Smooth muscle cell (in vitro differentiated cells): ENCODE results near the gene FCGR1A. TPM values are rescaled to one million over a fixed set of nuclear protein-coding genes. Genes with fewer than 3 reads are reported as not detected.
"Not testable (repeated sequence)": the region's sequence is repeated elsewhere in the genome, so short reads cannot be mapped to it uniquely, and the experiment has no call there.

Source experiments
- DNase-seq: peaks from one replicate; lab custom pipeline; 2025; ENCODE audit not compliant: unreplicated experiment; lab: John Stamatoyannopoulos, UW
- H2AFZ ChIP-seq: fragments of 200-600 bp; sonication (generic); 2 replicates; pipeline ENCODE4 v1.6.0; 2016; ENCODE audit warnings: antibody characterized with exemption, low read depth, mild to moderate bottlenecking
- H3F3A ChIP-seq: fragments of 200-600 bp; sonication (generic); 2 replicates; pipeline ENCODE4 v1.6.0; 2017; ENCODE audit warnings: antibody characterized with exemption, low read depth
- H3K27ac ChIP-seq: fragments of 200-600 bp; sonication (generic); 2 replicates; pipeline ENCODE4 v1.5.1; 2016; ENCODE audit warnings: low read depth, mild to moderate bottlenecking
- H3K27me3 ChIP-seq: fragments of 200-600 bp; sonication (generic); 2 replicates; pipeline ENCODE4 v1.6.1; 2016; ENCODE audit warnings: low read depth, mild to moderate bottlenecking
- H3K36me3 ChIP-seq: fragments of 200-600 bp; sonication (generic); 2 replicates; pipeline ENCODE4 v1.5.1; 2016; ENCODE audit warnings: low read depth
- H3K4me1 ChIP-seq: fragments of 200-600 bp; sonication (generic); 2 replicates; pipeline ENCODE4 v1.5.1; 2016; ENCODE audit warnings: low read depth
- H3K4me2 ChIP-seq: fragments of 200-600 bp; sonication (generic); 2 replicates; pipeline ENCODE4 v1.6.0; 2016; ENCODE audit warnings: mild to moderate bottlenecking
- H3K4me3 ChIP-seq: fragments of 200-600 bp; sonication (generic); 2 replicates; pipeline ENCODE4 v1.5.1; 2016; ENCODE audit warnings: mild to moderate bottlenecking
- H3K79me2 ChIP-seq: fragments of 200-600 bp; sonication (generic); 2 replicates; pipeline ENCODE4 v1.6.0; 2016; ENCODE audit warnings: low read depth, mild to moderate bottlenecking
- H3K9ac ChIP-seq: fragments of 200-600 bp; sonication (generic); 2 replicates; pipeline ENCODE4 v1.6.0; 2016; ENCODE audit warnings: low read depth
- H3K9me3 ChIP-seq: fragments of 200-600 bp; sonication (generic); replicated peaks from 2 replicates; pipeline ENCODE4 v1.5.1; 2016; ENCODE audit warnings: low read depth
- H4K20me1 ChIP-seq: fragments of 200-600 bp; sonication (generic); 2 replicates; pipeline ENCODE4 v1.6.0; 2016; ENCODE audit warnings: low read depth
- WGBS: methylation state at CpG from one replicate; pipeline ENCODE4 v1.1.7; 2016; ENCODE audit warnings: low lambda C conversion rate; 5-methylcytosine and 5-hydroxymethylcytosine counted together
- polyA plus RNA-seq: library from polyadenylated mRNA; unstranded; fragments of >200 nt; fragmentation: Nextera tagmentation; extraction: Ambion mirVana; gene quantifications from 2 replicates; pipeline ENCODE4 v1.2.1, GENCODE V29; 2016
- total RNA-seq: library from RNA; depleted of rRNA; stranded (reverse); fragments of >200 nt; gene quantifications from 2 replicates; pipeline ENCODE4 v1.2.3, GENCODE V29; 2014
- TF ChIP-seq, protein P1 (sequence below): fragments of 200-600 bp; sonication (generic); IDR thresholded peaks from 2 replicates; pipeline ENCODE4 v1.5.1; 2017; ENCODE audit warnings: borderline replicate concordance, mild to moderate bottlenecking, antibody characterized with exemption; ENCODE audit not compliant: insufficient read depth, poor library complexity, severe bottlenecking

Gene FCGR1A
- total and polyA plus RNA-seq, 2 experiments from 2014 or later = not detected

DNA sequence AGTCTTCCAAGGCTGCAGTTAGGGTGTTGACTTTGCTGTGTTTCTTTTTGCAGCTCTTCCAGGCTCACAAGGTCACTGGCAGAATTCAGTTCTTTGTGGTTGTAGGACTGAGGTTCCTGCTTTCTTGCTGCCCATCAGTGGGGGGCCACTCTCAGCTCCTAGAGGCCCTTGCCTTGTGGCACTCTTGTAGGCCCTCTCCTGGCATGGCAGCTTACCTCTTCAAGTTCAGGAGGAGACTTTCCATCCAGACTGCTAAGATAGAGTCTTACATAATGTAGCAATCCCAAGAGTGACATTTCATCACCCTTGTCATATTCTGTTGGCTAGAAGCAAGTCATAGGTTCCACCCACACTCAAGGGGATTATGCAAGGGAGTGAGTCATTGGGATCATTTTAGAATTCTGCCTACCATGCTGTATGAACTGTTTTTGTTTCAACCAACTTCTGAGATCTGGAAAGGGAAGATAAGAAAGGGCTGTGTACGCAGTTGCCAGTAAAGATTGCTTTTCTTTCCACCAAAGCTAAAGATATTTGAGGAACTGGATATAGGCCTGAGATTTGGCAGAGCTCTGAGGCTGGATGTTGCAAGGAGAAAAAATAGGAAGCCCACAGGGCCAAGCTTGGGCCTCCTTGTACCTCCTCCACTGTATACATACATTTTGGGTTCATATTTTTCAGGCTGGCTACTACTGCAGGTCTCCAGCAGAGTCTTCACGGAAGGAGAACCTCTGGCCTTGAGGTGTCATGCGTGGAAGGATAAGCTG is 5.4 kb downstream of the FCGR1A start:
- DNase-seq, H3K9me3 ChIP-seq, H3F3A ChIP-seq, H3K4me3 ChIP-seq, H2AFZ ChIP-seq, H3K79me2 ChIP-seq, H3K4me2 ChIP-seq, H3K4me1 ChIP-seq, H3K36me3 ChIP-seq, H3K27me3 ChIP-seq, H3K9ac ChIP-seq, H4K20me1 ChIP-seq: not testable (repeated sequence)
- H3K27ac ChIP-seq = peak overlapping the region; percentile 35
- 40% methylated on average over 2 of the region's 3 CpGs for WGBS

DNA sequence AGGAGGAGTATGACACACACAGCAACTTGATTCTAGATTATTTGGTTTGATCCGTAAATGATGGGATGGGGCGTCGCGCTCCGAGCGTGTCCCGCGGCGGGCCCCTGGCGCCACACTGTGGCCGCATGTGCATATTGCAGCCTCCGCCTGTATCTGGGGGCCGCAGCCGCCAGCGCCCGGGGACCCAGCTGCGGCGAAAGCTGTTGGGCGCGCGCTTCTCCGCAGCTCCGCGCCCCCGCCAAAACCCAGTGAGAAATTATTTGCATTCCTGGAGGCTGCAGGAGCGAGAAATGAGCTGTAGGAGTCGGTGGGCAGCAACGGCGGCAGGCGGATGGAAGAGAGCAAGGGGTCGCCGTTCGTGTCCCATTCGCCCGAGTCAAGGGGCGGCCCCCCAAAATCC is 10.0 kb downstream of the FCGR1A start:
- peak overlapping the region; percentile 86 for H3K4me2 ChIP-seq

DNA sequence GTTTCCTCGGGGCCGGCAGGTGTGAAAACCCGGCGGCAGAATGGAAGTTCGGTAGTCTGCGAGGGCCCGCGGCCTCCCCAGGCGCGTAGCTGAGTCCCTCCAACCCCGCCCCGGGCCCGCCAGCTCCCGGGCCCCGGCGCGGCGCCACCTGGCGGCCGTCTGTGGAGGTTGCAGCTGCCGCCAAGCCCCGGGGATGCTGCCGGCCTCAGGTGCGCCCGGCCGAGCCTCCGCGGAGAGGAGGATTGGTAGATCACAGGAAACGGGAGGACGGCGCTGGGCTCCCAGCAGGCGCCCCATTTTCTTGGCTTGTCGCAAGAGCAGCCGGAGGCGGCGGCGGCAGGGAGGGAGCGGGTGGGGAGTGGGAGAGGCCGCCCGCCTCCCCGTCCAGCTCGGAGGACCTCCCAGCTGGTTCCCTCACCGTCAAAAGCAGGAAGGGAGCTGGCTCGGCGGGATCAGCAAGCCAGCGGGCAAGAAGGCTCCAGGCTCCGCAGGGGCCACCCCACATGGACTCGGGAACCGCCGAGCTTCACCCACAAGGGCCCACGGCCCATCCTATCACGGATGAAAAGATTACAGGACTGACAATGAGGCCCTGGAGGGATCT is 10.5 kb downstream of the FCGR1A start:
- H3K27me3 ChIP-seq, H4K20me1 ChIP-seq, H3K36me3 ChIP-seq, H3F3A ChIP-seq, H3K79me2 ChIP-seq, H3K27ac ChIP-seq, H3K9ac ChIP-seq, H3K4me1 ChIP-seq, H3K9me3 ChIP-seq, H2AFZ ChIP-seq: not testable (repeated sequence)
- WGBS = 3% methylated on average over 31 of the region's 52 CpGs
- TF ChIP-seq, protein P1, sequence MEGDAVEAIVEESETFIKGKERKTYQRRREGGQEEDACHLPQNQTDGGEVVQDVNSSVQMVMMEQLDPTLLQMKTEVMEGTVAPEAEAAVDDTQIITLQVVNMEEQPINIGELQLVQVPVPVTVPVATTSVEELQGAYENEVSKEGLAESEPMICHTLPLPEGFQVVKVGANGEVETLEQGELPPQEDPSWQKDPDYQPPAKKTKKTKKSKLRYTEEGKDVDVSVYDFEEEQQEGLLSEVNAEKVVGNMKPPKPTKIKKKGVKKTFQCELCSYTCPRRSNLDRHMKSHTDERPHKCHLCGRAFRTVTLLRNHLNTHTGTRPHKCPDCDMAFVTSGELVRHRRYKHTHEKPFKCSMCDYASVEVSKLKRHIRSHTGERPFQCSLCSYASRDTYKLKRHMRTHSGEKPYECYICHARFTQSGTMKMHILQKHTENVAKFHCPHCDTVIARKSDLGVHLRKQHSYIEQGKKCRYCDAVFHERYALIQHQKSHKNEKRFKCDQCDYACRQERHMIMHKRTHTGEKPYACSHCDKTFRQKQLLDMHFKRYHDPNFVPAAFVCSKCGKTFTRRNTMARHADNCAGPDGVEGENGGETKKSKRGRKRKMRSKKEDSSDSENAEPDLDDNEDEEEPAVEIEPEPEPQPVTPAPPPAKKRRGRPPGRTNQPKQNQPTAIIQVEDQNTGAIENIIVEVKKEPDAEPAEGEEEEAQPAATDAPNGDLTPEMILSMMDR = peak; percentile 66
- Histone ChIP-seq H3K4me3 (peak overlapping the region; percentile 79), H3K4me2 (peak overlapping the region; percentile 75)
- peak; percentile 13 for DNase-seq

More for the DNA sequence above, 10.0 kb downstream of the FCGR1A start:
- TF ChIP-seq, protein P1 = peak; percentile 25
- H3K9ac ChIP-seq, H2AFZ ChIP-seq, H3F3A ChIP-seq, H3K9me3 ChIP-seq, H3K27me3 ChIP-seq, H3K36me3 ChIP-seq, H4K20me1 ChIP-seq, DNase-seq, H3K4me1 ChIP-seq, H3K79me2 ChIP-seq: not testable (repeated sequence)
- H3K27ac ChIP-seq = peak overlapping the region; percentile 49
- H3K4me3 ChIP-seq = peak overlapping the region; percentile 79
- under 1% methylated on average over 21 of the region's 36 CpGs for WGBS

DNA sequence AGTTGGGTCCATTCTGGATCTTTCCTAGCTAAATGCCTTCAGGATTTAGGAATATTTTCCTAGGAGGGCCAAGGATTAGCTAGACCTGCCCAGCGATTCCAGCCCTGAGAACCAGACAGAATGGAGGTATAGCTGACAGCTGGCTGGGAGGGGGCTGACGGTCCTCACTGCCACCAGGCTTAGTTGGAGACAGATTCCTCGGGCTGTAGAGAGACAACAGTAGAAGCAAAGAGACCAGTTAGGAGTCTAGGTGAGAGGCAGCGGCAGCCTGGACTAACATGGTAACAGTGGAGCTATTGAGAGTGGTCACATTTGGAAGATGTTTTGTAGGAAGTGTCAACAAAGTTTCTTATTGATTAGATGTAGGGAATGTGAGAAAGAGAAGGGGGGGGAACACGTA is 11.4 kb downstream of the FCGR1A start:
- not testable (repeated sequence) for H4K20me1 ChIP-seq, H3K27ac ChIP-seq, H3K4me2 ChIP-seq, DNase-seq, H3K36me3 ChIP-seq, H3K9ac ChIP-seq, H3K9me3 ChIP-seq, H3K79me2 ChIP-seq, H3F3A ChIP-seq, H2AFZ ChIP-seq, H3K27me3 ChIP-seq, H3K4me1 ChIP-seq
- peak overlapping the region; percentile 79 for H3K4me3 ChIP-seq
- 59% methylated on average over 5 of the region's 5 CpGs for WGBS

DNA sequence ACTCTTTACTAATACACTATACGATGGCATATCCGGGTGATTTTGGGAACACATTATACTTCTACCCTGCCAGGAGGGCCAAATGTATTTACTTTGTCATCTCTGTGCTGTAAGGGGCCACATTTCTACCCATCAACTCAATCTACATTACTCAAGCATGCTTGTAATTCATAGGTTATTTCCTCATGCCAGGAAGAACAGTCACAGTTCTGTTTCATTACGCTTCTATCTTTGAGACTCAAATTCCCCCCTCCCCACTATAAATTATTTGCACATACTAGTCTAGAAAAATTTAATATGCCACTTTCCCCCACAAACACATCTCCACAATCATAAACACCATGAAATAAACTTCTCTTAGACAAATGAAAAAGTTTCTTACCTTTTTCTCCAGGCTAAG is 19.1 kb downstream of the FCGR1A start:
- 83% methylated on average over 1 of the region's 3 CpGs for WGBS
- H2AFZ ChIP-seq, H3K9ac ChIP-seq, H3K27ac ChIP-seq, H4K20me1 ChIP-seq, H3K9me3 ChIP-seq, H3F3A ChIP-seq, H3K4me2 ChIP-seq, H3K27me3 ChIP-seq, H3K4me3 ChIP-seq, H3K36me3 ChIP-seq, DNase-seq, H3K79me2 ChIP-seq, H3K4me1 ChIP-seq: not testable (repeated sequence)

DNA sequence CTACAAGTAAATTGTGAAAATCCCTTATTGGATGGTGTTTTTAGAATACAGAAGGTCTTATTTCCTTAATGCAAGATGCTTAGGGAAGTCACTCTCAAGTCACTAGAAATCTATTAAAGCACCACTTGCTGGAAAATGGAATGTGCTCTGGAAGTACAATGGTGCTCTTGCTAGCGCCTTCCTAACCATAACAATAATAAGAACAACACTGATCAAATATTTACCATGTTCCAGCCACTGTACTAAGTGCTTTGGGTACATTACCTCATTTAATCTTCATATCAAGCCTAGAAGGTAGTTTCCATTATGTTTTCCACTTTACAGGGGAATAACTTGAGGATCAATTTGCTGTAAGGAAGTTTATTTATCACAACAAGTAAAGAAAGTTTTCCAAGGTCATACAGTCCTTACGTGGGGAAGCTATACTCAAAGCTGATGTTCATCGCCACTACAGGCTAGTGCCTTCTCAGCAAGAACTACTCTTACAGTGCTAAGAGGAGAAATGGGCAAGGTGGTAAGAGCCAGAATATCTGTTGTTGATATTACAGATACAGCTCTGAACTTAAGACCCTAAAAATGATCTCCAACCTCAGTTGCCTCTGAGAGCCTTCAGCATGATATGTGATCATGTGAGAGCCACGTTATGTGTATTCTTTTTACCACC is 22.1 kb downstream of the FCGR1A start:
- H3K9ac ChIP-seq = not testable (repeated sequence)

More for the DNA sequence above, 22.1 kb downstream of the FCGR1A start:
- not testable (repeated sequence) for H3K27ac ChIP-seq, H3K4me2 ChIP-seq, H3K27me3 ChIP-seq, DNase-seq, H4K20me1 ChIP-seq, H2AFZ ChIP-seq, H3K4me1 ChIP-seq, H3K36me3 ChIP-seq, H3F3A ChIP-seq, H3K9me3 ChIP-seq, H3K79me2 ChIP-seq, H3K4me3 ChIP-seq
- 100% methylated on average over 2 of the region's 4 CpGs for WGBS
